Measurements from ENCODE around the gene CAVIN2.

The CAVIN2 gene

GRCh38 chr2:191815010-191815409 is 31.9 kb downstream of the CAVIN2 start:
- no peak overlapping the region for H3K4me3 ChIP-seq (ENCODE audit: insufficient read depth, low read length, poor library complexity, severe bottlenecking)

GRCh38 chr2:191813943-191814342 is 32.9 kb downstream of the CAVIN2 start:
- Histone ChIP-seq H4K20me1 (ENCODE audit: low read depth, low read length) (no peaks in the 10 kb centered on the region), H3K27me3 (ENCODE audit: low read length) (no peaks in the 10 kb centered on the region), H3K36me3 (ENCODE audit: low read length) (no peaks in the 10 kb centered on the region), H3K9ac (ENCODE audit: low read length) (no peak overlapping the region), H3K4me2 (ENCODE audit: low read depth, low read length, poor library complexity, severe bottlenecking) (no peak overlapping the region), H3K4me3 (ENCODE audit: insufficient read depth, low read length, poor library complexity, severe bottlenecking) (no peak overlapping the region), H3K27ac (ENCODE audit: low read depth, low read length) (no peak overlapping the region), H3F3A (ENCODE audit: insufficient read depth) (no peaks in the 10 kb centered on the region), H3K79me2 (ENCODE audit: insufficient read depth, low read length) (no peaks in the 10 kb centered on the region), H3K9me2 (replicated peaks; ENCODE audit: insufficient read depth, low read length) (no peaks in the 10 kb centered on the region), H2AFZ (ENCODE audit: low read depth, low read length, severe bottlenecking) (no peak overlapping the region), H3K9me3 (ENCODE audit: insufficient read depth, low read length) (no peaks in the 10 kb centered on the region)
- no peak for TF ChIP-seq EZH2phosphoT487 (conservative IDR thresholded peaks at IDR 0.05; ENCODE audit: low read length)
- no peak for TF ChIP-seq CTCF (IDR thresholded peaks at IDR 0.05; ENCODE audit: insufficient read depth, low read length, poor library complexity, severe bottlenecking)

More at GRCh38 chr2:191815010-191815409, 31.9 kb downstream of the CAVIN2 start:
- Histone ChIP-seq H3K27ac (ENCODE audit: low read depth, low read length) (no peak overlapping the region), H4K20me1 (ENCODE audit: low read depth, low read length) (no peaks in the 10 kb centered on the region), H3K4me2 (ENCODE audit: low read depth, low read length, poor library complexity, severe bottlenecking) (no peak overlapping the region), H3K9me2 (replicated peaks; ENCODE audit: insufficient read depth, low read length) (no peaks in the 10 kb centered on the region), H3K9ac (ENCODE audit: low read length) (no peak overlapping the region), H3K79me2 (ENCODE audit: insufficient read depth, low read length) (no peaks in the 10 kb centered on the region), H3K9me3 (ENCODE audit: insufficient read depth, low read length) (no peaks in the 10 kb centered on the region), H3K36me3 (ENCODE audit: low read length) (no peaks in the 10 kb centered on the region), H2AFZ (ENCODE audit: low read depth, low read length, severe bottlenecking) (no peak overlapping the region), H3K27me3 (ENCODE audit: low read length) (no peaks in the 10 kb centered on the region), H3F3A (ENCODE audit: insufficient read depth) (no peaks in the 10 kb centered on the region)
- TF ChIP-seq EZH2phosphoT487 (conservative IDR thresholded peaks at IDR 0.05; ENCODE audit: low read length) (no peak), CTCF (IDR thresholded peaks at IDR 0.05; ENCODE audit: insufficient read depth, low read length, poor library complexity, severe bottlenecking) (no peak)

- no peaks in the 10 kb centered on the region for H3K36me3 ChIP-seq (ENCODE audit: low read length)
- no peaks in the 10 kb centered on the region for H3K79me2 ChIP-seq (ENCODE audit: insufficient read depth, low read length)
- H3K4me2 ChIP-seq (ENCODE audit: low read depth, low read length, poor library complexity, severe bottlenecking) = no peak overlapping the region
- no peak overlapping the region for H2AFZ ChIP-seq (ENCODE audit: low read depth, low read length, severe bottlenecking)
- H4K20me1 ChIP-seq (ENCODE audit: low read depth, low read length) = no peaks in the 10 kb centered on the region
- no peak overlapping the region for H3K27ac ChIP-seq (ENCODE audit: low read depth, low read length)
- H3K9ac ChIP-seq (ENCODE audit: low read length) = no peak overlapping the region
- no peaks in the 10 kb centered on the region for H3F3A ChIP-seq (ENCODE audit: insufficient read depth)
- no peaks in the 10 kb centered on the region for H3K9me3 ChIP-seq (ENCODE audit: insufficient read depth, low read length)
- H3K4me3 ChIP-seq (ENCODE audit: insufficient read depth, low read length, poor library complexity, severe bottlenecking) = no peak overlapping the region
- TF ChIP-seq CTCF (IDR thresholded peaks at IDR 0.05; ENCODE audit: insufficient read depth, low read length, poor library complexity, severe bottlenecking) = peak; percentile 62
- TF ChIP-seq EZH2phosphoT487 (conservative IDR thresholded peaks at IDR 0.05; ENCODE audit: low read length) = no peak
- H3K9me2 ChIP-seq (replicated peaks; ENCODE audit: insufficient read depth, low read length) = no peaks in the 10 kb centered on the region
- H3K27me3 ChIP-seq (ENCODE audit: low read length) = no peaks in the 10 kb centered on the region
Measured at GRCh38 chr2:191811807-191812602, 34.9 kb downstream of the CAVIN2 start.

All from SU-DHL-6 (cell line).